HCT116 (cell line): ENCODE measurements around the gene ABCA6. TPM values are rescaled to one million over a fixed set of nuclear protein-coding genes. Genes with fewer than 3 reads are reported as not detected.

Experiments
- ATAC-seq: fragments of 200-7000 bp; cut with Tn5 transposase; 2 replicates; pipeline ENCODE4 v1.9.1; 2020; ENCODE audit warnings: mild to moderate bottlenecking, moderate library complexity
- BruUV-seq: library from RNA; stranded (reverse); fragments of 400-500 nt; replicated peaks from 2 replicates; lab custom pipeline; 2021; lab: Mats Ljungman, UMichigan
- CTCF ChIA-PET: fragments of 300-600 bp; sonication (Branson Sonifier 250); formaldehyde crosslinking; loops from one replicate; lab custom pipeline; 2021; ENCODE audit warnings: antibody characterized with exemption; lab: Charles Lee
- POLR2A ChIA-PET: fragments of 300-600, 350-600 bp; sonication (Branson Sonifier 250); formaldehyde crosslinking; loops from one replicate; lab custom pipeline; 2021; ENCODE audit warnings: antibody characterized with exemption; lab: Charles Lee
- RAD21 ChIA-PET, 2 experiments: fragments of 300-600 bp; sonication (Branson Sonifier 250); formaldehyde crosslinking; loops; one replicate each; lab custom pipeline; 2023; ENCODE audit warnings: low total read pairs in 2 of 2; ENCODE audit not compliant: uncharacterized antibody in 2 of 2, unreplicated experiment in 2 of 2, low non-redundant PET in 1 of 2; lab: Charles Lee
- DNase-seq: peaks from one replicate; pipeline ENCODE4 v3.0.0-alpha.2; 2010; ENCODE audit warnings: low read depth, low spot score
- H2AFZ ChIP-seq: fragments of 200-600 bp; shearing (Covaris generic), sonication (generic); 2 replicates; pipeline ENCODE4 v1.6.1; 2017; ENCODE audit warnings: low read depth, mixed run types, mixed read lengths, antibody characterized with exemption, low read length; ENCODE audit not compliant: poor library complexity, severe bottlenecking
- H3K27ac ChIP-seq: 2 replicates; pipeline ENCODE4 v1.5.1; 2012; ENCODE audit warnings: low read depth, low read length
- H3K27me3 ChIP-seq: fragments of 200-600 bp; sonication (generic); 2 replicates; pipeline ENCODE4 v1.6.1; 2016; ENCODE audit warnings: mixed run types, low read length, mixed read lengths; ENCODE audit not compliant: insufficient read depth
- H3K36me3 ChIP-seq, 2 experiments: fragments of 200-500 bp in 1 of 2; fragments of 200-600 bp in 1 of 2; sonication (Bioruptor generic) in 1 of 2; sonication (generic) in 1 of 2; 2 replicates each; pipeline versions ENCODE4 v1.5.1 to v1.6.1; 2014 to 2016; ENCODE audit warnings: low read length in 2 of 2, inconsistent platforms in 1 of 2, mixed read lengths in 1 of 2, mixed run types in 1 of 2; ENCODE audit not compliant: insufficient read depth in 2 of 2, control insufficient read depth in 1 of 2
- H3K4me1 ChIP-seq, 2 experiments: fragments of 200-600 bp in 1 of 2; sonication (generic) in 1 of 2; 2 replicates each; pipeline versions ENCODE4 v1.5.1 to v1.6.1; 2012 to 2017; ENCODE audit warnings: low read length in 2 of 2, inconsistent platforms in 1 of 2, mild to moderate bottlenecking in 1 of 2, mixed read lengths in 1 of 2, mixed run types in 1 of 2, moderate library complexity in 1 of 2; ENCODE audit not compliant: insufficient read depth in 2 of 2, control insufficient read depth in 1 of 2
- H3K4me2 ChIP-seq: fragments of 200-600 bp; sonication (generic); 2 replicates; pipeline ENCODE4 v1.6.1; 2017; ENCODE audit warnings: mixed run types, low read length, mixed read lengths
- H3K4me3 ChIP-seq, 2 experiments: fragments of 200-600 bp in 1 of 2; sonication (generic) in 1 of 2; replicated peaks in 1 of 2; 2 replicates each; pipeline ENCODE4 v1.5.1; 2011 to 2016; ENCODE audit warnings: low read length in 2 of 2, control low read depth in 1 of 2, low read depth in 1 of 2, mild to moderate bottlenecking in 1 of 2, mixed read lengths in 1 of 2, mixed run types in 1 of 2
- H3K79me2 ChIP-seq: fragments of 200-600 bp; sonication (generic); 2 replicates; pipeline ENCODE4 v1.6.1; 2017; ENCODE audit warnings: mild to moderate bottlenecking, mixed run types, low read length, moderate library complexity, mixed read lengths; ENCODE audit not compliant: insufficient read depth
- H3K9ac ChIP-seq: fragments of 200-600 bp; sonication (generic); 2 replicates; pipeline ENCODE4 v1.6.1; 2016; ENCODE audit warnings: low read length, mixed read lengths
- H3K9me2 ChIP-seq: fragments of 200-600 bp; sonication (generic), shearing (Covaris generic); 2 replicates; pipeline ENCODE4 v1.6.1; 2017; ENCODE audit warnings: mixed run types, mild to moderate bottlenecking, moderate library complexity; ENCODE audit not compliant: insufficient read depth
- H3K9me3 ChIP-seq, 2 experiments: fragments of 200-500 bp in 1 of 2; fragments of 200-600 bp in 1 of 2; sonication (Bioruptor generic) in 1 of 2; sonication (generic) in 1 of 2; 2 replicates each; pipeline ENCODE4 v1.6.1; 2014 to 2017; ENCODE audit warnings: low read length in 2 of 2, mixed read lengths in 2 of 2, inconsistent platforms in 1 of 2, low read depth in 1 of 2, mild to moderate bottlenecking in 1 of 2, mixed run types in 1 of 2, moderate library complexity in 1 of 2; ENCODE audit not compliant: control insufficient read depth in 1 of 2, insufficient read depth in 1 of 2
- H4K20me1 ChIP-seq: fragments of 200-600 bp; sonication (generic), shearing (Covaris generic); 2 replicates; pipeline ENCODE4 v1.6.1; 2017; ENCODE audit warnings: mixed run types, mild to moderate bottlenecking, moderate library complexity; ENCODE audit not compliant: insufficient read depth
- CEBPB ChIP-seq: IDR thresholded peaks from 2 replicates; pipeline ENCODE4 v1.6.1; 2012; ENCODE audit warnings: low read depth
- EGR1 ChIP-seq: IDR thresholded peaks from 2 replicates; pipeline ENCODE4 v1.6.1; 2012; ENCODE audit warnings: low read depth
- ELF1 ChIP-seq: IDR thresholded peaks from 2 replicates; pipeline ENCODE4 v1.6.1; 2012; ENCODE audit warnings: low read depth, borderline replicate concordance
- EZH2 ChIP-seq: fragments of 200-600 bp; sonication (generic); IDR thresholded peaks from 2 replicates; pipeline ENCODE4 v1.6.1; 2017; ENCODE audit warnings: antibody characterized with exemption, mixed run types
- POLR2A ChIP-seq: IDR thresholded peaks from 2 replicates; pipeline ENCODE4 v1.7.0; 2011; ENCODE audit warnings: borderline replicate concordance; ENCODE audit not compliant: insufficient read depth, insufficient read length; ENCODE audit errors: extremely low read depth
- POLR2AphosphoS5 ChIP-seq: IDR thresholded peaks from 2 replicates; pipeline ENCODE4 v1.6.1; 2011; ENCODE audit warnings: mild to moderate bottlenecking, low read depth, low read length, moderate library complexity
- SP1 ChIP-seq: IDR thresholded peaks from 2 replicates; pipeline ENCODE4 v1.6.1; 2012; ENCODE audit warnings: low read depth
- intact Hi-C: fragments of 100-400 bp; cut with micrococcal nuclease; formaldehyde crosslinking; loops from 2 replicates; pipeline ENCODE4 v1.10.0; 2022
- total RNA-seq: library from RNA; stranded (reverse); gene quantifications from one replicate; pipeline ENCODE4 v1.2.1, GENCODE V29; 2021; ENCODE audit not compliant: unreplicated experiment
- TF ChIP-seq, protein P1 (sequence below), 3 experiments: fragments of 200-600 bp in 1 of 3; sonication (generic) in 1 of 3; IDR thresholded peaks in 2 of 3; conservative IDR thresholded peaks in 1 of 3; 2 replicates each; pipeline ENCODE4 v1.5.1; 2012 to 2017; ENCODE audit warnings: low read depth in 2 of 3, low read length in 2 of 3, antibody characterized with exemption in 1 of 3, borderline replicate concordance in 1 of 3, control low read depth in 1 of 3, mild to moderate bottlenecking in 1 of 3, mixed read lengths in 1 of 3, mixed run types in 1 of 3, moderate library complexity in 1 of 3; ENCODE audit not compliant: insufficient read depth in 1 of 3
- TF ChIP-seq, protein P2 (sequence below): IDR thresholded peaks from 2 replicates; pipeline ENCODE4 v1.6.1; 2012

ABCA6 gene
- total RNA-seq, 1 experiment from 2014 or later = 0.44 TPM

DNA sequence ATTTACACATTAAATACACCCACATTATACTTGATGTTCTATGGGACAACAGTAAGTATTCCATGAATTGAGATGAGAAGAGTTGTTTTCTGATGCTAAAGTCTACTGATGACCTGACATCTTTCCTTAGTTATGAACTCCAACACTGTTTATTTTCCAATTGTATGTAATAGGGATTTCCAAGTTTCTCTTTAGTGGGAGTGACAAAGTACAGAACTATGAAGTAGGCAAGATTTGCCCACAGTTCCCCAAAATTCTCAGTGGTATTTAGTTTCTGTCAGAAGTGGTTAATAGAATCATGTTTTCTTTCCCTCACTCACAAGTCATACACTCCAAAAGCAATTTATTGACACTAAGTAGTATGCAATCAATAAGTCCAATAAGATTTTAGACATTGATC lies 22.5 kb upstream of the ABCA6 start:
- H3K9me3 ChIP-seq = no peaks in the 10 kb centered on the region
- ChIA-PET POLR2A (no interaction called here), RAD21 (no interaction called here), CTCF (no interaction called here)
- H3K36me3 ChIP-seq = no peaks in the 10 kb centered on the region
- no peak overlapping the region for H3K4me2 ChIP-seq
- H3K9ac ChIP-seq = no peak overlapping the region
- H4K20me1 ChIP-seq = no peaks in the 10 kb centered on the region
- no peaks in the 10 kb centered on the region for H3K27me3 ChIP-seq
- no peaks in the 10 kb centered on the region for H3K4me1 ChIP-seq
- no TSS peak for BruUV-seq
- no peak for ATAC-seq
- intact Hi-C loops = no loop called here
- TF ChIP-seq EZH2 = no peak
- TF ChIP-seq EGR1 = no peak
- TF ChIP-seq, protein P1, sequence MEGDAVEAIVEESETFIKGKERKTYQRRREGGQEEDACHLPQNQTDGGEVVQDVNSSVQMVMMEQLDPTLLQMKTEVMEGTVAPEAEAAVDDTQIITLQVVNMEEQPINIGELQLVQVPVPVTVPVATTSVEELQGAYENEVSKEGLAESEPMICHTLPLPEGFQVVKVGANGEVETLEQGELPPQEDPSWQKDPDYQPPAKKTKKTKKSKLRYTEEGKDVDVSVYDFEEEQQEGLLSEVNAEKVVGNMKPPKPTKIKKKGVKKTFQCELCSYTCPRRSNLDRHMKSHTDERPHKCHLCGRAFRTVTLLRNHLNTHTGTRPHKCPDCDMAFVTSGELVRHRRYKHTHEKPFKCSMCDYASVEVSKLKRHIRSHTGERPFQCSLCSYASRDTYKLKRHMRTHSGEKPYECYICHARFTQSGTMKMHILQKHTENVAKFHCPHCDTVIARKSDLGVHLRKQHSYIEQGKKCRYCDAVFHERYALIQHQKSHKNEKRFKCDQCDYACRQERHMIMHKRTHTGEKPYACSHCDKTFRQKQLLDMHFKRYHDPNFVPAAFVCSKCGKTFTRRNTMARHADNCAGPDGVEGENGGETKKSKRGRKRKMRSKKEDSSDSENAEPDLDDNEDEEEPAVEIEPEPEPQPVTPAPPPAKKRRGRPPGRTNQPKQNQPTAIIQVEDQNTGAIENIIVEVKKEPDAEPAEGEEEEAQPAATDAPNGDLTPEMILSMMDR (IDR thresholded peaks at IDR 0.05 in 2 of 3, conservative IDR thresholded peaks at IDR 0.05 in 1 of 3; ENCODE audit: borderline replicate concordance in 1 of 3, insufficient read depth in 1 of 3, low read depth in 2 of 3, low read length in 2 of 3) = no peak
- no peak for TF ChIP-seq POLR2A
- TF ChIP-seq, all 23 proteins: peak for 0
- H3K9me2 ChIP-seq = no peaks in the 10 kb centered on the region; the same call in 1 of the 2 replicates
- no peak overlapping the region for H2AFZ ChIP-seq
- no peak overlapping the region for H3K27ac ChIP-seq
- H3K79me2 ChIP-seq = no peaks in the 10 kb centered on the region
- H3K4me3 ChIP-seq = no peak overlapping the region
- DNase-seq = no peak

DNA sequence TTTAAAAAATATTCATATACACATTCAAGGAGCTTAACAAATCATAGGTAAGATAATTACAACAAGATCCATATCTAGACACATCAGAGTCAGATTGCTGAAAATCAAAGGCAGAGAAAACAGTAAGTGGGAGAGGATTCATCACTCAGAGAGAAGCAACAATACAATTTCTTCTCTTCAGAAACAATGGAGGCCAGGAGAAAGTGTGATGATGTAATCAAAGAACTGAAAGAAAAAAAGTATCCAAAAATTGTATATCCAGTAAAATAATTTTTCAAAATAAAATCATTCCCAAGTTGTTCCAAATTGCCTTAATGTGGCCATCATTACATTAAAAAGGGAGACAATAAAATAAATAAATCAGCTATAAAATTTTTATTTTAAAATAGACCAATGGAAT lies 17.7 kb upstream of the ABCA6 start:
- H2AFZ ChIP-seq = no peak overlapping the region
- ATAC-seq = no peak
- POLR2A ChIA-PET = no interaction called here

More for the DNA sequence above, 17.7 kb upstream of the ABCA6 start:
- RAD21 ChIA-PET = no interaction called here
- no peak for DNase-seq
- TF ChIP-seq SP1 (no peak), ELF1 (no peak), CEBPB (no peak), POLR2AphosphoS5 (no peak)
- TF ChIP-seq, protein P2, sequence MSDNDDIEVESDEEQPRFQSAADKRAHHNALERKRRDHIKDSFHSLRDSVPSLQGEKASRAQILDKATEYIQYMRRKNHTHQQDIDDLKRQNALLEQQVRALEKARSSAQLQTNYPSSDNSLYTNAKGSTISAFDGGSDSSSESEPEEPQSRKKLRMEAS = no peak
- no TSS peak for BruUV-seq
- no peaks in the 10 kb centered on the region for H3K79me2 ChIP-seq
- no peak overlapping the region for H3K27ac ChIP-seq
- no peaks in the 10 kb centered on the region; the same call in 1 of the 2 replicates for H3K9me2 ChIP-seq
- intact Hi-C loops = no loop called here
- no peaks in the 10 kb centered on the region for H4K20me1 ChIP-seq
- H3K4me2 ChIP-seq = no peak overlapping the region
- H3K9me3 ChIP-seq = no peaks in the 10 kb centered on the region
- no peaks in the 10 kb centered on the region for H3K27me3 ChIP-seq
- CTCF ChIA-PET = no interaction called here
- H3K9ac ChIP-seq = no peak overlapping the region
- no peak overlapping the region for H3K4me3 ChIP-seq
- no peaks in the 10 kb centered on the region for H3K4me1 ChIP-seq
- no peaks in the 10 kb centered on the region for H3K36me3 ChIP-seq
